ENCODE results near the gene RBP5.

The RBP5 gene

GRCh38 chr12:7101047-7101693, 27.5 kb downstream of the RBP5 start:
- DNase-seq (ENCODE audit: low read depth in 2 of 2), result no peak

GRCh38 chr12:7100239-7100638, 28.4 kb downstream of the RBP5 start:
- no peak for DNase-seq (ENCODE audit: low read depth in 2 of 2)

GRCh38 chr12:7099290-7099996, 29.2 kb downstream of the RBP5 start:
- no peak for DNase-seq (ENCODE audit: low read depth in 2 of 2)

GRCh38 chr12:7096979-7097378, 31.7 kb downstream of the RBP5 start:
- no peak for DNase-seq (ENCODE audit: low read depth in 2 of 2)

- DNase-seq (ENCODE audit: low read depth in 2 of 2), result no peak
Measured at GRCh38 chr12:7096006-7096932, 32.4 kb downstream of the RBP5 start.

- DNase-seq (ENCODE audit: low read depth in 2 of 2), result no peak
Measured at GRCh38 chr12:7093892-7094291, 34.8 kb downstream of the RBP5 start.

- no peak for DNase-seq (ENCODE audit: low read depth in 2 of 2)
Measured at GRCh38 chr12:7093486-7093885, 35.2 kb downstream of the RBP5 start.

- no peak for DNase-seq (ENCODE audit: low read depth in 2 of 2)
Measured at GRCh38 chr12:7092986-7093460, 35.7 kb downstream of the RBP5 start.

- peak; percentile 55 to 66 for DNase-seq (ENCODE audit: low read depth in 2 of 2)
Measured at GRCh38 chr12:7092229-7092985, 36.3 kb downstream of the RBP5 start, which contains the start of gene C1R. Gene C1R, minus strand, starts transcription at chr12:7092445. Its CDS starts 57 bp downstream, at chr12:7092388.

- no peak for DNase-seq (ENCODE audit: low read depth in 2 of 2)
Measured at GRCh38 chr12:7091660-7092228, 36.9 kb downstream of the RBP5 start.

- no peak for DNase-seq (ENCODE audit: low read depth in 2 of 2)
Measured at GRCh38 chr12:7091171-7091570, 37.5 kb downstream of the RBP5 start.

GRCh38 chr12:7090222-7090998, 38.3 kb downstream of the RBP5 start:
- no peak for DNase-seq (ENCODE audit: low read depth in 2 of 2)

- DNase-seq (ENCODE audit: low read depth in 2 of 2), result no peak
Measured at GRCh38 chr12:7089196-7089871, 39.4 kb downstream of the RBP5 start.

- no peak for DNase-seq (ENCODE audit: low read depth in 2 of 2)
Measured at GRCh38 chr12:7083125-7083524, 45.6 kb downstream of the RBP5 start.

- no peak for DNase-seq (ENCODE audit: low read depth in 2 of 2)
Measured at GRCh38 chr12:7081037-7081436, 47.7 kb downstream of the RBP5 start.

- no peak for DNase-seq (ENCODE audit: low read depth in 2 of 2)
Measured at GRCh38 chr12:7079826-7080125, 48.9 kb downstream of the RBP5 start.

GRCh38 chr12:7078163-7078562, 50.5 kb downstream of the RBP5 start:
- DNase-seq (ENCODE audit: low read depth in 2 of 2), result no peak

GRCh38 chr12:7076493-7076892, 52.2 kb downstream of the RBP5 start:
- no peak for DNase-seq (ENCODE audit: low read depth in 2 of 2)

GRCh38 chr12:7075939-7076338, 52.8 kb downstream of the RBP5 start:
- no peak for DNase-seq (ENCODE audit: low read depth in 2 of 2)

- no peak for DNase-seq (ENCODE audit: low read depth in 2 of 2)
Measured at GRCh38 chr12:7075518-7075917, 53.2 kb downstream of the RBP5 start.

Data from stimulated activated CD4-positive, alpha-beta T cell treated with anti-CD3 and anti-CD28 coated beads, Interleukin-4, amount 100 ng/mL, for 48 hours (primary cell).